Heart left ventricle (tissue), 13 donors: ENCODE measurements around the gene PJA1.

Experiments
- POLR2A ChIP-seq, 2 donors: fragments of 450-650 bp; IDR thresholded peaks; one replicate each; pipeline ENCODE4 v1.6.1; 2017; ENCODE audit warnings: antibody characterized with exemption in 2 of 2, mild to moderate bottlenecking in 2 of 2, moderate library complexity in 2 of 2
- TF ChIP-seq, protein P1 (sequence below), 12 donors: fragments of 200-600 bp; sonication (generic) in 4 of 12; IDR thresholded peaks; one replicate each; pipeline versions ENCODE4 v1.5.0 to v1.8.0; 2018 to 2022; ENCODE audit warnings: antibody characterized with exemption in 12 of 12, mild to moderate bottlenecking in 5 of 12
- donor health status: ischemic (EF 13 %, LVEDD 7.1; RV severe dilation, severe dysfunction).
- donor health status: DM: no; HTN: yes; CAD: no.
- donor health status: DM: no; HTN: no; CAD: no.
- donor health status: ischemic (EF 25% LVEDD 6.9; RV normal size, moderate dysfunction).
- donor health status: ischemic (EF 25% LVEDD 5.7; RV mildly dilated, moderate dysfunction).
- donor health status: ischemic (EF 35%, LVEDD 5.7; RV mildly dilated, moderate dysfunction).
- donor health status: nonischemic (EF 11% LVEDD 7.7; RV severe dilation, severe dysfunction).
- donor health status: DM: yes; HTN: yes; CAD: no.
- donor health status: PGD.
- donor health status: ischemic (EF 29% LVEDD 5.4; RV normal size, mild dysfunction).
- donor health status: nonischemic (EF 23%, LVEDD 6.1; RV moderate dilation, normal function).

DNA sequence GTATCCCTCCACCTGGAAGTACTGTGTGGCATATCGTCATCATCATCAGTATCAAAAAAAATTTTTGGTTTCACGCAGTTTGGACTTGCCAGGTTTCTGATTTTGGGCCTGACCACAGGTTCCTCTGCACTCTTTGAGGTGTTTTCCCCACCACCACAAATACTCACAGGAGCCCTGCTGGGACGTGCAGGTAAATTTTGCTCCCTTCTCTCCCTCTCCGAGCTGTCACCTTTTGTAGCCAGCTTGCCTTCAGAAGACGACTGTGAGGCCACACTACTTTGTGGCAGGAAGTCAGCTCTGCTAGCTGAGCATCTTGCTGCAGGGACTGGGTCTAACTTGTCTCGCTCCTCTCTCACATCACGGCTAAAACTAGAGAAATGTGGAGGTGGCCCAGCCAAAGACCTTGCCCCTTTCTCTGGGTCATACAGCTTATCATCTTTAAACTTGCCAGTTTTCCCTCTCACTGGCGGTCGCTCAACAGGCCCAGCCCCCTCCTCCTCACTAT is 2.8 kb downstream of the PJA1 start:
- TF ChIP-seq, protein P1, sequence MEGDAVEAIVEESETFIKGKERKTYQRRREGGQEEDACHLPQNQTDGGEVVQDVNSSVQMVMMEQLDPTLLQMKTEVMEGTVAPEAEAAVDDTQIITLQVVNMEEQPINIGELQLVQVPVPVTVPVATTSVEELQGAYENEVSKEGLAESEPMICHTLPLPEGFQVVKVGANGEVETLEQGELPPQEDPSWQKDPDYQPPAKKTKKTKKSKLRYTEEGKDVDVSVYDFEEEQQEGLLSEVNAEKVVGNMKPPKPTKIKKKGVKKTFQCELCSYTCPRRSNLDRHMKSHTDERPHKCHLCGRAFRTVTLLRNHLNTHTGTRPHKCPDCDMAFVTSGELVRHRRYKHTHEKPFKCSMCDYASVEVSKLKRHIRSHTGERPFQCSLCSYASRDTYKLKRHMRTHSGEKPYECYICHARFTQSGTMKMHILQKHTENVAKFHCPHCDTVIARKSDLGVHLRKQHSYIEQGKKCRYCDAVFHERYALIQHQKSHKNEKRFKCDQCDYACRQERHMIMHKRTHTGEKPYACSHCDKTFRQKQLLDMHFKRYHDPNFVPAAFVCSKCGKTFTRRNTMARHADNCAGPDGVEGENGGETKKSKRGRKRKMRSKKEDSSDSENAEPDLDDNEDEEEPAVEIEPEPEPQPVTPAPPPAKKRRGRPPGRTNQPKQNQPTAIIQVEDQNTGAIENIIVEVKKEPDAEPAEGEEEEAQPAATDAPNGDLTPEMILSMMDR (IDR thresholded peaks at IDR 0.05) = no peak
- no peak for TF ChIP-seq POLR2A (IDR thresholded peaks at IDR 0.05)
